NB4 (cell line): Measurements from ENCODE around the gene RAB3IL1.

Experiments used
- DNase-seq: peaks from one replicate; pipeline ENCODE4 v3.0.0; 2010; ENCODE audit warnings: low read depth
- H3K4me3 ChIP-seq: one replicate; pipeline ENCODE4 v1.5.1; 2011; ENCODE audit warnings: mild to moderate bottlenecking, low read depth, low read length, moderate library complexity
- CTCF ChIP-seq: IDR thresholded peaks from one replicate; pipeline ENCODE4 v1.5.1; 2012; ENCODE audit warnings: low read depth, low read length
- MAX ChIP-seq: IDR thresholded peaks from 2 replicates; pipeline ENCODE4 v1.6.1; 2011; ENCODE audit warnings: low read depth, low read length
- MYC ChIP-seq: IDR thresholded peaks from 2 replicates; pipeline ENCODE4 v1.6.1; 2011; ENCODE audit warnings: low read depth, low read length
- POLR2A ChIP-seq: IDR thresholded peaks from 2 replicates; pipeline ENCODE4 v1.6.1; 2011; ENCODE audit warnings: mild to moderate bottlenecking; ENCODE audit not compliant: insufficient read length; ENCODE audit errors: extremely low read depth

Gene RAB3IL1

GRCh38 chr11:61912530-61912898 is 4.9 kb downstream of the RAB3IL1 start:
- H3K4me3 ChIP-seq: no peak overlapping the region
- TF ChIP-seq CTCF: no peak
- TF ChIP-seq POLR2A: no peak
- TF ChIP-seq MYC: peak; percentile 63; the same call in 1 of the 2 replicates
- TF ChIP-seq MAX: peak; percentile 97
- DNase-seq: peak; percentile 86

- DNase-seq: no peak
- H3K4me3 ChIP-seq: no peak overlapping the region
- TF ChIP-seq CTCF: no peak
- no peak for TF ChIP-seq POLR2A
- no peak for TF ChIP-seq MYC
- no peak for TF ChIP-seq MAX
These were observed 5.5 kb downstream of the RAB3IL1 start for GRCh38 chr11:61911701-61912529.

GRCh38 chr11:61911128-61911700 is 6.2 kb downstream of the RAB3IL1 start:
- no peak overlapping the region for H3K4me3 ChIP-seq
- TF ChIP-seq CTCF: no peak
- TF ChIP-seq POLR2A: no peak
- no peak for TF ChIP-seq MAX
- no peak for TF ChIP-seq MYC
- no peak for DNase-seq

GRCh38 chr11:61910187-61911127 is 6.9 kb downstream of the RAB3IL1 start:
- DNase-seq: no peak
- TF ChIP-seq CTCF (no peak), MAX (no peak), MYC (no peak), POLR2A (no peak)
- H3K4me3 ChIP-seq: no peak overlapping the region

GRCh38 chr11:61908730-61909316 is 8.5 kb downstream of the RAB3IL1 start:
- TF ChIP-seq CTCF: no peak
- TF ChIP-seq MAX: no peak
- TF ChIP-seq MYC: no peak
- TF ChIP-seq POLR2A: no peak
- no peak overlapping the region for H3K4me3 ChIP-seq
- DNase-seq: no peak
